ENCODE results near the gene GAS2L1. TPM values are rescaled to one million over a fixed set of nuclear protein-coding genes. Genes with fewer than 3 reads are reported as not detected.

Gene GAS2L1
- 10 to 100 TPM; 16.7 to 31.8 (median 20.0) TPM for polyA plus RNA-seq

DNA sequence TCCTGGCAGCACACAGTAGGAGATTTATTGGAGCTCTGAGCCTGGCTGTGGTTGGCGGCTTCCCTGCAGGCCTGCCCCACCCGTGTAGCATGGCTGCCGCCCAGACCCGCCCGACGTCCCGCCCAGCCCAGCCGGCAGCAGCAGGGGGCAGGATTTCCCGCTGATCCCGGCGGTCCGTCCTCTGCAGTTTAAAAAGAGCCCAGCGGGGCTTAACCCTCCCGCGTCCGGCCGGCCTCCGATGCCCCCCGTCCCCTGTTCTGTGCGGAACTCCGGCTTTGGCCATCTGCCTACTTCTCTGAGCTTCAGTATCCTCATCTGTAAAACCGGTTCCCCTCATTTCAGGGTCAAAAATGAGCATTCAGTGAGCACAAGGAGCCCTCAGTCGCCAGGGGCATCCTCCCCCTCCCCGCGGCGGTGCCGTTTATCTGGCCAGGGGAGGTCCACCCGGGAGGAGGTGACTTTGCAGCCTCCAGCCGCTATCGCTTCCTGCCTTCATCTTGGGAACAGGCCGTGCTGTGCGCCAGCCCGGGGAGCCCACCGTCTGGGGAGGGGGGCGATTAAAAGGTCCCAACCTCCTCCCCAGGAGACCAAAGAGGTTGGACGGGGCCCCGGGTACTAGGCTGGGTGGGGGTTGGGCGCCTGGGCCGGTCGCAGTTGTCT lies at the start of gene GAS2L1:
GAS2L1 (plus strand) TSS at position 476 of the 660 bp plus-strand sequence. CDS start 1,456 bp downstream, outside the sequence.
- WGBS, 3 donors, result 0 to 1% (median 0%) methylated on average over 35 to 40 of the region's 40 CpGs
- H3K27ac ChIP-seq (ENCODE audit: low read depth, low read length), result no peak within 1 kb of the TSS

- 73 to 82% (median 73%) methylated on average over 8 of the region's 8 CpGs for WGBS, 3 donors
- H3K27ac ChIP-seq (ENCODE audit: low read depth, low read length), result no peak overlapping the region
Measured at GRCh38 chr22:29257751-29258181, 48.7 kb upstream of the GAS2L1 start.

- H3K27ac ChIP-seq (ENCODE audit: low read depth, low read length), result no peak overlapping the region
- WGBS, 3 donors, result 91 to 94% (median 93%) methylated on average over 15 to 17 of the region's 17 CpGs
Measured at GRCh38 chr22:29258407-29259252, 47.8 kb upstream of the GAS2L1 start.

DNA sequence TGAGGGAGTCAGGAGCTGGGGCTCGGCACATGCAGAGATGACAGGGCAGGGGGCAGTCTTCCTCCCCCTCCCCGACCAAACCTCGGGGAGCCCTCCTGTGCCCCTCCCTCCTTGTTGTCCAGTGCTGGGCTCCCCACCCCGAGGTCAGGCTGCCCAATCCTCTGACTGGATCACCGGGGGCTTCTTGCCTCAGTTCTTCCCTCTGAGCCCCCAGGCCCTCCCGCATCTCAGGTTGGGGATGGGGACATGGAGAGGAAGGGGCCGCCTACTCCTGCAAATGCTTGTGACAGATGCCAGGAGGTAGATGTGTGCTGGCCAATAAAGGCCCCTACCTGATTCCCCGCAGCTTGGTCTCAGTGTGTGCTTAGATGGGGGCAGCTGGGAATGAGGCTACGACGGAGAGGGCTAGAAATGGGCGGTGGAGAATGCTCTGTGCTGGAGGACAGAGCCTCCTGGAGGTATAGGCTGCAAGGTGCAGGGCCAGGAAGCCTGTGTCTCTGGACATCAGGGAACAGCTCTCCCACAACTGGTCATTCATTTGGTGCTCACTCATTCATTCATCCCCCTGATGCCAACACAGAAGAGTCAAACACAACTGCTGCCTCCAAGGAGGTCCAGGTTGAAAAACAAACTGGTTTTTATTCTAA lies 47.1 kb upstream of the GAS2L1 start:
- H3K27ac ChIP-seq (ENCODE audit: low read depth, low read length), result no peak overlapping the region
- WGBS, 3 donors, result 77 to 85% (median 82%) methylated on average over 11 of the region's 11 CpGs

DNA sequence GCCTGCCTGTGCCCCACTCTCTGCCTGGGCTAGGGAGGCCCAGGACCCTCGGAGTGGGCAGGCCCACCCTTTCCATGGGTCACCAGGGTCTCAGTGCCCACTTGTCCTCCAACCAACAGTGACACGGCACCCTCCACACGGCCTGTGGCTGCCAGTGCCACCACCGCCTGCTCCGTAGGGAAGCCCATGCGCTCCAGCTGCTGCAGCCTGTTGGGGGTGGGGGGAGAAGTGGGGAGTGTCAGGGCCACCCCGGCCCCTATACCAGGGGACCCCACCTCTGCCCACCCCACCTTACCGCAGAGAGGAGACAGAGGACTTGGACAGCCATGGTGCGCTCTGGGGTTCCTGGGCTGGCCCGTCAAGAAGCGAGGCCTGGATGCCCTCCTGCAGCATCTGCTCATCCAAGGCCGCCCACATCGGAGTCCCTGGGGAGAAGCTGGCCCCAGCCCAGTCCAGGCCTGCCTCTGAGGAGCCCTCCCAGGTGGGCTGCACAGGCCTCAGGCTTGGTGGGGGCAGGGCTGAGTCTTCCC lies 46.4 kb upstream of the GAS2L1 start:
- 90 to 93% (median 91%) methylated on average over 11 to 13 of the region's 13 CpGs for WGBS, 3 donors
- H3K27ac ChIP-seq (ENCODE audit: low read depth, low read length), result no peak overlapping the region

GRCh38 chr22:29260601-29261315 lies 45.7 kb upstream of the GAS2L1 start:
- WGBS, 3 donors, result 88 to 90% (median 89%) methylated on average over 17 of the region's 17 CpGs
- no peak overlapping the region for H3K27ac ChIP-seq (ENCODE audit: low read depth, low read length)

GRCh38 chr22:29263791-29264276 lies 42.6 kb upstream of the GAS2L1 start:
- no peak overlapping the region for H3K27ac ChIP-seq (ENCODE audit: low read depth, low read length)
- WGBS, 3 donors, result 51 to 89% (median 77%) methylated on average over 13 to 14 of the region's 14 CpGs

GRCh38 chr22:29265305-29265704 lies 41.1 kb upstream of the GAS2L1 start:
- WGBS, 3 donors, result 90 to 93% (median 92%) methylated on average over 7 of the region's 7 CpGs
- H3K27ac ChIP-seq (ENCODE audit: low read depth, low read length), result no peak overlapping the region

DNA sequence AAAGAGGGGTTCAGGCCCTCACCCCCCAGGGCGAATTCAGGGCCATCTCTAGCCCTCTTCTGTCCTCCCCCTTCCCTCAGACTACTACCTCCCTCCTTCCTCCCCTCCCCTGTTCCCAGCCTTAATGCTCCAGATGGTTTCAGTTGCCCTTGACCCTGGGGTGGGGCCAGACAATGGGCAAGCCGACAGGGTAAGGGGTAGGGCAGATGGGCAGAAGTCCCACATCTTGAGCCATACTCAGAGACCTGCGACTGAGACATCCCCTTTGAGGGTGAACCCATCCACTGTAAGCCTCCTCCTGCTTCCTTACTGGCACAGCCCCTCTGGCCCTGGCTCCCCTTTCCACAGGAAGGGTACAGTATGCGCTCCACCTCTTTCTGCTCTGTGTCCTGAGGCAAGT lies 40.5 kb upstream of the GAS2L1 start:
- no peak overlapping the region for H3K27ac ChIP-seq (ENCODE audit: low read depth, low read length)
- WGBS, 3 donors, result 58 to 67% (median 66%) methylated on average over 4 of the region's 4 CpGs

DNA sequence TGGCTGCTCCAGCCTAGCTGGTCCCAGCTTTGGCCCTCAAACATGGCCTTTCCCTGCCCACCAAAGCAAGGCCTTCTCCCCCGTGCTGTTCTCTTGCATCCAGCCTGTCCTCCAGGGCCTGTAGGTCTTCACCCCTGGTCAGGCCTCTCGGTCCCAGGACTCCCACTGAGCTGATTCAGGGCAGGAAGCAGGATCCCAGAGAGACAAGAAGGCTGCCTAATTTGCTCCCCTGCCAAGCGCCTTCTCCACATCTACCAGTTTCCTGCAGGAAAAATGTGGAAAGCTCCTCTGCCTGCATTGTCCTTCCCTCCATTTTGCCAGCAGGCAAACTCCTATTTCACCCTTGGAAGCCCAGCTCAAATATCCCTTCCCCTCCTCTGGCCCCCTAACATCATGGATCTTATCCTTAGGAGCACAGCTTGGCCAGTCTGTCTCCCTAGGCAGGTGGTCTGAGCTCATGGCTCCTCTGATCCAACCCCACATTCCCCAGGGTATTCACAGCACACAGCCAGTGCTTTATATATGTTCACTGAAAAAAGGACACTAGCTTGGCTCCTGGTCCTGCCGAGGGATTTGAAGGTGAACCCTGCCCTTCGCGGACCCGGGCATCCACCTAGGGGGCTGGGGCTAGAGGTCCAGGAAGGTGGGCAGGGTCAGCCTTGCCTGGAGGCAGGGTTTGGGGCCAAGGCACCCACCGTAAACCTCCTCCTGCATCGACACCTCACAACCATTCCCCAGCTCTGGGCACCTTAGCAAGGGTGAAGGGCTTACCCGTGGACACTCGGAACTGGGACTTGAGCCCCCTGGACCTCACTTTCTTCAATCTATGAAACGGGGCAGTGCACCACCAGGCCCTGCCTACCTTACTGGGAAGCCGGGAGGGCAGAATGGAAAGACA lies 39.6 kb upstream of the GAS2L1 start:
- peak overlapping the region; percentile 5 for H3K27ac ChIP-seq (ENCODE audit: low read depth, low read length)
- WGBS, 3 donors, result 15 to 19% (median 17%) methylated on average over 13 of the region's 13 CpGs

- peak overlapping the region; percentile 76 for H3K27ac ChIP-seq (ENCODE audit: low read depth, low read length)
Measured at GRCh38 chr22:29267462-29267857, 39.0 kb upstream of the GAS2L1 start.

DNA sequence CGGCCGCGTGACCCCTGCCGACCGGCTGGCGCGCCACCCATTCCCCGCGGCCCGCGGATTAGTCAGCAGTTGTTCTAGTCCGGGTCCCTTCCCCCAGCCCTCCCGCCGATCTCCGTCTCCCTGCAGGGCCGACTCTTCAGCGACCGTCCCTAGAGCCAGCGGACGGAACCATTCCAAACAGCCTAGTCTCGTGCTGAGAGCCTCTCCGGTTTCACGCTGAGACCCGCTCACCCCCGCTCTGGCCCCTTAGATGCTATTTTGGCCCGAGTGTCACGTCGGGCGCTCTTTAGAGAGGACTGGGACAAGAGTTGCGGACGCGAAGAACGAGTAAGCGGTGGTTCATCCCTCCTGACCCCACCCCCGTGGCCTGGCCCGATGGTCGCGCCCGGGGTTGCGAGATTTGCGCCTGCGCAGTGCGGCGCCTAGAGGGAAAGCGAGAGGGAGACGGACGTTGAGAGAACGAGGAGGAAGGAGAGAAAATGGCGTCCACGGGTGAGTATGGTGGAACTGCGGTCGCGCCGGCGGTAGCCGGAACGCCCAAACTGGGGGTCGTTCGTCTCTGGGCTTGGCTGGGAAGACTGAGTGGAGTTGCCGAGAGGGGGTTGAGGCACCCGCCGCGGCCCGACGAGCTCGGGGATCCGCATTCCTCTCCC lies 38.5 kb upstream of the GAS2L1 start, which contains the start of the genes EWSR1 and RHBDD3:
EWSR1 (plus strand) TSS at position 411 of the 653 bp plus-strand sequence; CDS start at position 480, 69 bp downstream.
RHBDD3 (minus strand) TSS at position 124 of the 653 bp plus-strand sequence. CDS start 2,355 bp downstream, outside the sequence.
- H3K27ac ChIP-seq (ENCODE audit: low read depth, low read length), result peak within 1 kb of the TSS; percentile 76
- 0 to 1% (median 0%) methylated on average over 66 to 67 of the region's 67 CpGs for WGBS, 3 donors

More at GRCh38 chr22:29267462-29267857, 39.0 kb upstream of the GAS2L1 start:
- 0 to 1% (median 1%) methylated on average over 32 of the region's 32 CpGs for WGBS, 3 donors

DNA sequence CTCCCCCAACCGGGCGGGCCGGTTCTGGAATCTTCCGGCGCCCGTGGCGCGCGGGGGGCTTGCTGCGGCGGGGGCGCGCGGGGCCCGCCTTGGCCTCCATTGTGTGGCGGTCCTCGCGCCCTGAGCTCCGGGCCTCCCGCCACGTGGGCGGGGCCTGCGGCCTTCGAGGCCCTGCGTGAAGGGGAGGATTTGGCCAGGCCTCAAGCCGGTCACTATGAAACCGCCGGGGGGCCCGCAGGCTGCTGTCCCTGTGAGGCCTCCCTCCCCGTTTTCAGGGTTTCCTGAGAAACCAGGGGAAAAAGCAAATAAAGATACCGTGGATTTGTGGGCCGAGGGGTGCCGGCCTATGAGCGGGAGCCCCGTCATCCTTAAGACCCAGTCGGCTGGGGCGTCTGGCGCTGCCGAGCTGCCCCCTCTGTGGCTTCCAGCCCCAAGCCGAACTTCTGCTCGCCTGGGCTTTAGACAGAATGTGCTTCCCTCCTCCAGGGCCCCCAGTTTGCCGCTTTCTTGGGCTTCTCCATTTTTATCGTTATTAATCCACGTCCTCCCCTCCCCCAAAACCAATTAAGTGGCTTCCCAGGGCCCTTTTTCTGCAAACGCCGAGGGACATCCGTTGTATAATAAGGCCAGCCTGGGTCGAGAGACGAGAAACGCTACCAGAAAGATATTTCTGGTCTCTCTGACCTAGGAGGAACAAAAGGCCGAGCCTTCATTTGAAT lies 37.8 kb upstream of the GAS2L1 start:
- H3K27ac ChIP-seq (ENCODE audit: low read depth, low read length), result peak overlapping the region; percentile 73
- WGBS, 3 donors, result 0 to 1% (median 0%) methylated on average over 44 to 51 of the region's 51 CpGs

DNA sequence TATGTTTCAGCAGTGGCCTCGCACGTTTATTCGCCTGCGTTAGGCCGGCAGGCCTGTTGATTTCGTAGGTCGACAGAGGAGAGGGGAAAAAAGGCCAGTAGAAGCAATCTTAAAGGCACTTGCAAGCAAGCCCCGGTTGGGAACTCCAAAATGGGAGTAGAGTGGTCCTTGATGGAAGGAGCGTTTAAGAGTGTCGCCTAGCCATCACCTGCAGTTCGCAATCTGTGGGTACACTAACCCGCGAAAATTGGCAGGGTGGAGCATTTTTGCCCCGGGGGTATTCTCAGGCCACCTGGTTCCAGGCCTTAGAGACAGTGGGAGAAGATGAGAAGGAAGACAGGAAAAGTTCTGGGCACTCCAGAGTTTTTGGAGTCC lies 37.2 kb upstream of the GAS2L1 start:
- WGBS, 3 donors, result 1% methylated on average over 14 of the region's 14 CpGs
- H3K27ac ChIP-seq (ENCODE audit: low read depth, low read length), result no peak overlapping the region

GRCh38 chr22:29269731-29270474 lies 36.5 kb upstream of the GAS2L1 start:
- H3K27ac ChIP-seq (ENCODE audit: low read depth, low read length), result no peak overlapping the region
- WGBS, 3 donors, result 5 to 12% (median 12%) methylated on average over 13 of the region's 13 CpGs

All from adipose tissue (tissue), 3 donors.